Adrenal gland (tissue), 5 donors: ENCODE results near the gene FBLL1.

ENCODE experiments used
- CTCF ChIP-seq, 6 experiments: fragments of 450-650 bp in 4 of 6; fragments of 200-600 bp in 2 of 6; sonication (generic) in 1 of 6; IDR thresholded peaks; 1 replicate in 5 of 6; 2 replicates in 1 of 6; pipeline versions ENCODE4 v1.5.1 to v1.8.0; 2016 to 2021; ENCODE audit warnings: antibody characterized with exemption in 6 of 6, mild to moderate bottlenecking in 2 of 6, moderate library complexity in 1 of 6
- POLR2A ChIP-seq, 2 donors: fragments of 450-650 bp; IDR thresholded peaks; one replicate each; pipeline ENCODE4 v1.6.1; 2017; ENCODE audit warnings: antibody characterized with exemption in 2 of 2, mild to moderate bottlenecking in 2 of 2, moderate library complexity in 1 of 2
- donor health status: DM: no; HTN: no; CAD: no.

GRCh38 chr5:168552146-168552545 is 23.0 kb downstream of the FBLL1 start:
- no peak for TF ChIP-seq CTCF (IDR thresholded peaks at IDR 0.05)
- no peak for TF ChIP-seq POLR2A (IDR thresholded peaks at IDR 0.05)
